ENCODE data around the gene FAM170B.

Gene FAM170B

GRCh38 chr10:49096890-49097445, 36.9 kb downstream of the FAM170B start:
- DNase-seq = no peak

- DNase-seq = no peak
Observed at GRCh38 chr10:49094646-49095045, 39.2 kb downstream of the FAM170B start.

- no peak for DNase-seq
Observed at GRCh38 chr10:49093922-49094321, 39.9 kb downstream of the FAM170B start.

GRCh38 chr10:49092477-49092876, 41.3 kb downstream of the FAM170B start:
- DNase-seq = no peak

GRCh38 chr10:49091450-49092210, 42.2 kb downstream of the FAM170B start:
- no peak for DNase-seq

GRCh38 chr10:49090696-49091380, 43.0 kb downstream of the FAM170B start:
- no peak for DNase-seq

GRCh38 chr10:49090189-49090575, 43.6 kb downstream of the FAM170B start:
- DNase-seq = no peak

GRCh38 chr10:49089557-49090188, 44.1 kb downstream of the FAM170B start:
- DNase-seq = no peak

- DNase-seq = no peak
Observed at GRCh38 chr10:49089152-49089551, 44.7 kb downstream of the FAM170B start.

- no peak for DNase-seq
Observed at GRCh38 chr10:49086889-49087288, 46.9 kb downstream of the FAM170B start.

- no peak for DNase-seq
Observed at GRCh38 chr10:49083261-49083660, 50.6 kb downstream of the FAM170B start.

GRCh38 chr10:49082766-49083165, 51.1 kb downstream of the FAM170B start:
- DNase-seq = no peak

- no peak for DNase-seq
Observed at GRCh38 chr10:49081547-49082275, 52.1 kb downstream of the FAM170B start.
